ENCODE measurements around the gene BRSK1.

BRSK1 gene

GRCh38 chr19:55339105-55339888, 55.5 kb downstream of the BRSK1 start, which contains the start of gene KMT5C:
KMT5C (plus strand) TSS chr19:55339876; CDS start chr19:55341937, 2,061 bp downstream.
- DNase-seq = peak; percentile 100

DNA sequence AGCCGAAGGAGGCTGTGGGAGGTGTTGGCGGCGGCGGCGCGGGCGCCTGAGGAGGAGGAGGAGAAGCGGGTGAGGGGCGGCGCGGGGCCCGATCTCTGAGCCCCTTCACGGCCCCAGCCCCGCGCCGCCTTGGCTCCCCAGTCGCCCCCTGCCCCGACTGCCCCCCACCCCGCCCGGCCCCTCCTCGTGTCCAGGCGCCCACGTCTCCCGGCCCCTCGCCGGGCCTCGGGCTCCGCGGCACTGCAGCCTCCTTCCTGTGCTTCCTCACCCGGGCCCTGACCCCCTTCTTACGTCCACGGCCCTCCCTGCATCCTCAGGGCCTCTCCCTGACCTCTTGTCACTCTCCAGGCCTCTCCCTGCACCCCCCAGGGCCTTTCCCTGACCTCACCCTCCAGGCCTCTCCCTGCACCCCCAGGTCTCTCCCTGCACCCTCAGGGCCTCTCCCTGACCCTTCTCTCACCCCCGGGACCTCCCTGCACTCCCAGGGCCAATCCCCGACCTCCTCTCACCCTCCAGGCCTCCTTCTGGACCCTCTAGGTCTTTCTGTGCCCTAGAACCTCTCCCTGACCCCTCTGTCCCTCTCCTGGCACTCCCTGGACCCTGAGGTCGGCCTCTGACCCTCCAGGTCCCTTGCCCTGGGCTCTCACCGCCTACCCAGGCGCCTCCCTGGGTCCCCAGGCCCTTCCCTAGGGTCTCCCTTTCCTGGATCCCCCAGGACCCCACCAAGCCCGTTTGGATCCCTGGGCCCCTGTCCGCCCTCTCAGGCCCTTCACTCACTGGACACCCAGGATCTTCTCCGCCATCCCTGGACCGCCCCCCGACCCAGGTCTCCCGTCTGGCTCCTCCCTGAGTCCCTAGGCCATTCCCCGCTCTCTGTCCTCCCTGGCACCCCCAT, 56.3 kb downstream of the BRSK1 start:
- no peak for DNase-seq

DNA sequence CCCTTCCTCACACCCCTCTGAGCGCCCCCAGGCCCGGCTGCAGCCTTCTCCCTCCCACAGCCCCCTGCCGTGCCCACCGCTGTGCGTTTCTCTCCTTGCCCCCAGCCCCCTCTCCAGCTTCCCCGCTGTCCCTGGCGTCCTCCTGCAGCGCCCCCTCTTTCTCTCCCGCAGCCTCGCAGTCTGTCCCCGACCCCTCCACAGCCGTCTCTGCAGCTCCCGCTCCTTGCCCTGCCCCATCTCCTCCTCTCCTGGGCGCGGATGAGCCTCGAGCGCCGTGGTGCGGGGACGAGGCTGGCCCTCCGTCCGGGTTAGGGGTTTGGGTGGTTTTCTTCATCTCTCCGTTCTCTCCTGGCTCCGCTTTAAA, 57.0 kb downstream of the BRSK1 start:
- DNase-seq = no peak

GRCh38 chr19:55341171-55341588, 57.4 kb downstream of the BRSK1 start:
- peak; percentile 40 for DNase-seq

- no peak for DNase-seq
These were observed 58.1 kb downstream of the BRSK1 start for GRCh38 chr19:55341595-55342531.

- no peak for DNase-seq
These were observed 60.6 kb downstream of the BRSK1 start for GRCh38 chr19:55344444-55344843.

- no peak for DNase-seq
These were observed 61.5 kb downstream of the BRSK1 start for GRCh38 chr19:55345101-55345817.

- no peak for DNase-seq
These were observed 62.3 kb downstream of the BRSK1 start for GRCh38 chr19:55345818-55346724.

- no peak for DNase-seq
These were observed 63.1 kb downstream of the BRSK1 start for GRCh38 chr19:55346725-55347441.

- DNase-seq = no peak
These were observed 63.7 kb downstream of the BRSK1 start for GRCh38 chr19:55347442-55348009.

GRCh38 chr19:55348317-55349034, 64.7 kb downstream of the BRSK1 start:
- no peak for DNase-seq

DNA sequence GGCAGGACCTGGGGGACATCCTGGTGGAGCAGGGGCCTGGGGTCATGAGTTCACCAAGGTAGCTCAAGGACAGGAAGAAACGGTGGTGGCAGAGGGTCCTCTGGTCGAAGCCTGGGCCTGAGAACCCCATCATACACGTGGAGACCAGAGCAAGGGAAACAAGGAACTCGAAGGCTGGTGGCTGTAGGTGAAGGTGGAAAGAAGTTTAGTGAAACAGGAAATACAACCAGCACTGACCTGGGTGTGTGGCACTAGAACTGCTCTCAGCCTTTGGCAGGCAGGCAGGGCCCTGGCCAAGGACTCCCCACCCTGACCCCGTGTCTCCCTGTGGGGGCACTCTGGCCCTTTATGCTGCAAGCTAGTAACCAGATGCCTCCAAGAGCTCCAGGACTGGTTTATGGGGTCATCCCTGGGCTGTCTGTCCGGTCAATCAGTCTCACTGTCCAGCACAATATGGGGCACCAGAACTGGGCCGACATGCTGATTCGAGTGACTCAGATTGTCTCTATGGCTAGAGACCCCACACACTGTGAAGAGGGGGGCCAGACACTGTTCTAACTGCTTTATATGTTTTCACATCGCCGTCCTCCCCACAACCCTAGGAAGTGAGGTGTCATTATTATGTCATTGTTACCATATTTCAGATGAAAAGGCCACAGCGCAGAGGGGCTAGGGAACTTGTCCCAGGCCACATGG, 67.0 kb downstream of the BRSK1 start:
- DNase-seq = no peak

- DNase-seq = peak; percentile 9
These were observed 68.2 kb downstream of the BRSK1 start for GRCh38 chr19:55352040-55352439.

- DNase-seq = no peak
These were observed 68.8 kb downstream of the BRSK1 start for GRCh38 chr19:55352549-55353145.

DNA sequence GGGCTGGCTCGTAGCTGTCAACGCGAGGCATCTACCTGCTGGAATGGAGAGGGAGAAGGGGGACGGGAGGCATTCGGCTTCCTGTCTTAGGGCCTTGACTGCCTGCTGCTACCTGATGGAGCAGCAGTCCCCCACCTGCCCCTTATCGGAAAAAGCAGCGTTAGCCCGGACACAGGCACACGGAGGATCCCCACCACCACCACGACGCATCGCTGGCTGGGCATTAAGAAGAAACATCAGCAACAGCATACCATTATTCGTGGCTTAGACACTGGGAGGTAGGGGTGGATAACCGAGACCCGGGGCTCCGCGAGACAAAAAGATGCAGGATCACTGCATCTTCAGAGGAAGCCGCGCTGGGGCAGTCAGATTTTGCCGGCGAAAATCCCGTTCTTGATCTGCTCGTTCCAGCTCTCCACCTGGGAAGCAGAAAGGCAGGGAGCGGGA, 69.6 kb downstream of the BRSK1 start:
- no peak for DNase-seq

GRCh38 chr19:55353803-55354697, 70.3 kb downstream of the BRSK1 start:
- peak; percentile 53 for DNase-seq

- no peak for DNase-seq
These were observed 71.0 kb downstream of the BRSK1 start, which contains the start of gene COX6B2 for GRCh38 chr19:55354698-55355212. COX6B2 (minus strand) TSS chr19:55354719; CDS start chr19:55354521, 198 bp downstream.
